NCI-H82 (cell line): ENCODE results near the gene RAB34.
A peak's percentile ranks its signal among the peaks of the same experiment; 100 is the strongest.

Experiments used
- DNase-seq: peaks from one replicate; lab custom pipeline; 2025; lab: John Stamatoyannopoulos, UW

Gene RAB34

DNA sequence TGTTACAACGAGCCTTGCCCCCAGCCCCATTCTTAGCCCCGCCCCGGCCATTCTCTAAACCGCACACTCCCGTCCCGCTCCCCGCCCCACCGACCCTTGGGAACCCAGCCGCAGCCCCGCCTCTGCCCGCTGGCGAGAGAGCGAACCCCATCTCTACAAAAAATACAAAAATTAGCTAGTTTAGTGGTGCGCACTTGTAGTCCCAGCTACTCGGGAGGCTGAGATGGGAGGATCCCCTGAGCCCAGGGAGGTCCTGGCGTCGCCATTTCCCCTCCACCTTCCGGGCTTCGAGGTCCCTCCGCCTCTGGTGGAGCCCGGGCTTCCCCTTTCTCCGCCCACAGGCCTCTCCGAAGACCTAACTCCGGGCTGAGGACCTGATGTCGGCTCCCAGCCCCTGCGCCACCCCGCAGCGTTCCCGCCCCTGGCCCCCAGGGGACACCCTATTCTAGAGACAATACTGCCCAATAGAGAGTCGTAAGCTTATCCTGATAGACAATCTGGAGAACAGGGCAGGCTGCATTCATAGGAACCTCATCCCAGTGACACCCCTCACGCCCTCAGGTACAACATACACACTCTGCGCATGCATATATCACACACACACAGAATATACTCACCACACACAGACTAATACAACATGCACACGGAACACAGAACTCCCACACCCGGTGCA is 5.5 kb downstream of the RAB34 start:
- DNase-seq: peak; percentile 89

GRCh38 chr17:28711723-28712031 is 6.0 kb downstream of the RAB34 start, which contains the start of gene PROCA1:
PROCA1 (minus strand) TSS chr17:28711888; CDS start chr17:28711660, 228 bp downstream.
- DNase-seq: no peak

GRCh38 chr17:28710861-28711722 is 6.6 kb downstream of the RAB34 start:
- DNase-seq: peak; percentile 99

GRCh38 chr17:28707339-28707720 is 10.3 kb downstream of the RAB34 start:
- DNase-seq: no peak

DNA sequence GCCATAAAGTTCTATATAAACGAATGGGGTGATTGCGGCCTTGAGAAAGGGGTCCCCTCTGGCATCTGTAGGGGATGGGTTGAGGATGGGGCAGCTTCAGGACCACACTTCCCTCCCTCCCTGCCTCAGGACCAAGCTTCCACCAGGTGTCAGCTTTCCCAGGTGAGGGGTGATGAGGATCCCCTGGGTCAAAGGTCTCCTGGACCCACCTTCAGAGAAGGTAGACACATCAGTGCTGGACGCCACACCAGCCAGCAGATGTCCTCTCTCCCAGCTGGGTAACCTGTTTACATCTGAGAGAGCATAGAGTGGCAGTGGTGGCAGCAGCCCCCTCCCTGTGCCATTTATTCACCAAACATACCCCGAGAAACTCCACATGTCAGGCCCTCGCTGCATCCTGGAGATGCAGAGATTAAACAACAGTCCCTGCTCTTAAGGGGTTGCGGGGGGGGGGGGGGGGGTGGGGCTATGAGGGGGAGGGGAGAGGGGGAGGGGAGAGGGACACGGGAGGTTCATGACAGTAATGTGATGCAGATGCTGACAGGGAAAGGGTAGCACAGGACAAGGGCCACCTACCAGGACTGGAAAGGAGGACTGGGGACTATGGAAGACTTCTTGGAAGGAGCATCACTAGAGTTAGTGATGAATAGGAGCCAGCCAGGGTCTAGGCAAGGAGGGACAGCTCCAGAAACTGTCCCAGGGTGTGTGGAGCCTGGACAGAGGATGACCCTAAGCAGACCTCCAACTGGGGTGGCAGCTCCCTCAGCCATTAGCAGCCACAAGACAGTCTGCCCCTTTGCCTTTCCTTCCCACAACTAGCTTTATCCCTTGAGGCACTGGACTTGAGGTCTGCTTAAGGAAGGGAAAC is 11.0 kb downstream of the RAB34 start:
- no peak for DNase-seq

GRCh38 chr17:28705728-28706334 is 11.8 kb downstream of the RAB34 start:
- no peak for DNase-seq

DNA sequence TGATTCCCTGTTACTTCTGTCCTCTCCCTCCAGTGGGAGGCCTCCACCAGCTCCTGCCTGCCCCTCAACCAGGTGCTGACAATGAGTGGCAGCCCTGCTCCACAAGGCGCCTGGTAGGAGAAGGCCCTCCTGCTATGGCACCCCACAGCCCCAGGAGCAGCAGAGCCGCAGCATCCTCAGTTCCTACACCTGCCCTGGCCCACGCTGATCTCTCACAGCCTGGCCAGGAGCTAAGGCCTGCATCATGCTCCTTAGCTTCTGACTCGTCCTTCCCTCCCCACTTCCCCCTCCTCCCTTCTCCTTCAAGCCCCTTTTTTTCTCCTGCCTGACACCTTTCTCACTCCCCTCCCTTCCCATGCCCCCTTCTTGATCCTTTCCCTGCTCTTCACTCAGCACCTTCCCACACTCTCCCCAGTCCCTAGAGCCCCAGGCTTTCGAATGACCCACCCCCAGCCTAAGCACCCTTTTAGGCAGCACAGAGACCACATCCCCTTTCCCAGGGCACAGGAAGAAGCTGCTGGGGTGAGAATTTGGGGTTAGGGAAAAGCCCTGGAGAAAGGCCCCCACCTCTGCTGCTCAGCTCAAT is 12.5 kb downstream of the RAB34 start:
- no peak for DNase-seq

GRCh38 chr17:28704219-28704858 is 13.3 kb downstream of the RAB34 start:
- no peak for DNase-seq

GRCh38 chr17:28703552-28704218 is 14.0 kb downstream of the RAB34 start:
- no peak for DNase-seq

DNA sequence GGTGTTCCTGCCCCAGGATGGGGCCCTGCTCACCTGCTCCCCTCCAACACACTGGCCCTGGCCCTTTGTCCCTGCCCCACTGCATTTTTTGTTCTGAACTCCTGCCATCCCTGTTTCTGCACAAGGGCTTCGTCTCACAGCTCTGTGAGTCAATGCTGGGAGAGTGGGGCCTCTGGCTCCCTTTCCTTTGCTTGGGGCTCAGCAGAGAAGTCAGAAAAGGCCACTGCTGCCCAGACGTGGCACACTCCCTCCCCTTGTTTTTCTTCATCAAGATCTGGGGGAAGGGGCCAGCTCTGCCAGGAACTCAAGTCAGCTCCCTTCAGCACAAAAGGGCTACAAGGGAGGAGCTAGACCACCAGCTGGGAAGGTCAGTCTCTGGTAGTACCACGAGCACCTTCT is 14.9 kb downstream of the RAB34 start:
- no peak for DNase-seq

GRCh38 chr17:28702026-28702751 is 15.5 kb downstream of the RAB34 start:
- no peak for DNase-seq

DNA sequence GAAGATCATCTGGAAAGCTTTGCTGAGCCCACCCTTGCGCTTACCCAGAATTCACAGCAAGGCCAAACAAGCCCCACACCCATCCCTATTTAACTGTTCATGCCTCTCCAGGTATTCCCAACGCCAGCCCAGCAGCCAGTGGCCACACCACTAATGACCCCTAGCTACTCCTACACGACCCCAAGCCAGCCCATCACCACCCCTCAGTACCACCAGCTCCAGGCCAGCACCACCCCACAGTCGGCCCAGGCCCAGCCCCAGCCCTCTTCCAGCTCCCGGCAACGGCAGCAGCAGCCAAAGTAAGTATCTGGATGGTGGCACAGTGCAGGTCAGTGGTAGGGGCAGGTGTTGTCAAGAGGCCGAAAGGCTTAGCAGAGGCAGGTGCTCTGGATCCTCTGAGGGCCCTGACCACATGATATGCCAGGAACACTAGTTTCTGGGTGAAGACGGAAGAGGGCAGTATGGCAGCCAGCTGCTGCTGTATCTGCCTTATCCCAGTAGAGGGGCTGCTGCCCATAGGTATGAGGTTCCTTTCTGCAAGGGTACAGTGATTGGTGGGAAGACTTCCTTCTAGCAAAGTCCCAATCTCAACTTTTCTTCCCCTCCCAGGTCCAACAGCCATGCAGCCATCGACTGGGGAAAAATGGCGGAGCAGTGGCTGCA is 16.7 kb downstream of the RAB34 start:
- no peak for DNase-seq

DNA sequence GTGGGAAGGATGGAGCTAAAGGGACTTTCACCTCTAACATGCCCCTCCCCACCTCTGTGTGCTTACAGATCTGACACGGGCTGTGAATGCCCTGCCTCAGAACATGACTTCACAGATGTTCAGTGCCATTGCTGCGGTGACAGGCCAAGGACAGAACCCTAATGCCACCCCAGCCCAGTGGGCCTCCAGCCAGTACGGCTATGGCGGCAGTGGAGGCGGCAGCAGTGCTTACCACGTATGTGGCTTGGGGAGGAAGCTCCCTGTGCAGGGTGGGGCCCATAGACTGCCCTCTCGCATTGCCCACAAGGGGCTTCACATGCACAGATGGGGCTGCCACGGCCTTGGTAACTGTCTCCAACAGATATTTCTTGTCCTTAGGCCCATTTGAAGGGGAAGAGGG is 17.4 kb downstream of the RAB34 start:
- DNase-seq: no peak

GRCh38 chr17:28698253-28698941 is 19.3 kb downstream of the RAB34 start:
- DNase-seq: no peak

- no peak for DNase-seq
Measured at GRCh38 chr17:28693869-28694268, 23.8 kb downstream of the RAB34 start.

GRCh38 chr17:28689011-28689410 is 28.7 kb downstream of the RAB34 start:
- DNase-seq: no peak

DNA sequence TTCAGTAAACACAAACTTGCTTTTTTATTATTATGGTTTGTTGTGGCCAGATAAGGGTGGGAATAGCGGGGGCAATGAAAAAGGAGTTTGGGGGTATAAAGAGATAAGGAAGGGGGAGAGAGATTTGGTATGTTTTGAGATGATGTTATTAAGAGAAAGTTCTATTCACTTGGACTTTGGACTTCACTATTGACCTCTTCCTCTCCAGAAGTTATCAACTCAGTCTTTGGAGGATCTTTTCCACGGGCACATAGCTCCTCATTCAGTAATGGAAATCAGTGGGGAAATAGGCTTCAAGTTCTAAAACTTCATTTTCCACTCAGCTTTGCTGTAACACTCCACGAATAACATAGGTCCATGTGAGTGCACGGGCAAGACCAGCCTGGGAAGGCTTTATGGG is 29.2 kb downstream of the RAB34 start:
- no peak for DNase-seq

DNA sequence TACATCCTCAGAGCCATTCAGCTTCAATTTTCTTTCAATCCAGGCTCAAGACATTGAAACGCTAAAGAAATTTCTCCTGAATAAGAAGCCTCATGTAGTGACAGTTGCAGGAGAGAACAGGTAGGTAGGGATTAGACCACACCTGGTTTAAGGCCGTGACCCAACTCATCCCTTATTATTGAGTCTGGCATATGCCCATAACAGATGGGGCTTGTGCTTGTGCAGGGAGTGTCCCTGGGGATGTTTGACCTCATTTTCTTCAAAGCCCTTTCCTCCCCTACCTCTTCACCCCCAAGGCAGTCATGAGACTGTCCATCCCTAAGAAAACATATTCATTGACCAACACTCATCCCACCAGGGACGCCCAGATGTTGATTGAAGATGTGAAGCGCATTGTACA is 31.4 kb downstream of the RAB34 start:
- DNase-seq: peak; percentile 68

GRCh38 chr17:28685366-28685765 is 32.3 kb downstream of the RAB34 start:
- DNase-seq: no peak
